ENCODE results near the gene AFTPH. TPM values are rescaled to one million over a fixed set of nuclear protein-coding genes. Genes with fewer than 3 reads are reported as not detected.
A peak's percentile ranks its signal among the peaks of the same experiment; 100 is the strongest.

Gene AFTPH
- total and polyA plus RNA-seq, 9 of the 15 experiments (the other 6 are each of a cell fraction or from before 2014, with no cell fraction given), result 8.0 to 26.2 (median 13.8) TPM

DNA sequence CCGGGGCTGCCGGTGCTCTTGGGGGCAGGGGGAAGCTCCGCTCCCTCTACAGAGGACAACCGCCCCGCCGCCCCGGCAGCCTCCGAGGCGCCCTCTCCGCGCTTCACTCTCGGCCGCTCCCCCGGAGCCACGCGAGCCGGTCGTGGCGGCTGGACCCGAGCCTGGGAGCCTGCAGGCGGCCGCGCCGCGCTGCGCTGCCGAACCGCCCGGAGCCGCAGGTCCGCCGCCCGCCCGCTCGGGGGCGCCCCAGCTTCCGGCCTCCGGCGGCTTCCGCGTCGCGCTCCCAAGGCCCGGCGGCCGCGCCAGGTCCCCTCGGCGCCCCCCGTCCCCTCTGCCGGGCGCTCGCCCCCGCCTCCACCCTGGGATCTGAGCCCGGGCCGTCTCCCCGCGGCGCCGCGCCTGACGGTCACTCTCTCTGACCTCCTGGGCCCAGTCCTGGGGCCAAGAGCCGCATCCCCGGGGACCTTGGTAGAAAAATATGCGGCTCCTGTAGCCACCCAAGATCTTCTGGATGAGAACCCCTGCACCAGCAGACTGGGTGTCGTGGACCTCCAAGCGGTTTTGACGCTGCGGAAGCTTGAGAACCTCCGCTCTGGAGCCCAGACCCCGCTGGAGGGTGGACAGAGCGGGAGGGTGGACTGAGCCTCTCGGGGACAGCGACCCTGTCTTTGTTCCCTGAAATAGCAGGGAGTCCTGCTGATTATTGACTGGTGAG, 85.3 kb downstream of the AFTPH start (continued):
- TF ChIP-seq, protein P1, sequence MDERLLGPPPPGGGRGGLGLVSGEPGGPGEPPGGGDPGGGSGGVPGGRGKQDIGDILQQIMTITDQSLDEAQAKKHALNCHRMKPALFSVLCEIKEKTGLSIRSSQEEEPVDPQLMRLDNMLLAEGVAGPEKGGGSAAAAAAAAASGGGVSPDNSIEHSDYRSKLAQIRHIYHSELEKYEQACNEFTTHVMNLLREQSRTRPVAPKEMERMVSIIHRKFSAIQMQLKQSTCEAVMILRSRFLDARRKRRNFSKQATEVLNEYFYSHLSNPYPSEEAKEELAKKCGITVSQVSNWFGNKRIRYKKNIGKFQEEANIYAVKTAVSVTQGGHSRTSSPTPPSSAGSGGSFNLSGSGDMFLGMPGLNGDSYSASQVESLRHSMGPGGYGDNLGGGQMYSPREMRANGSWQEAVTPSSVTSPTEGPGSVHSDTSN (CRISPR knock-in tag; IDR thresholded peaks at IDR 0.05; ENCODE audit: low read depth), result no peak
- TF ChIP-seq, protein P1 (tag; conservative IDR thresholded peaks at IDR 0.05; ENCODE audit: low read depth), result no peak
- TF ChIP-seq ILF3 (IDR thresholded peaks at IDR 0.05; ENCODE audit: borderline replicate concordance) (no peak), HEY1 (CRISPR knock-in tag; IDR thresholded peaks at IDR 0.05; ENCODE audit: borderline replicate concordance) (no peak), SUPT5H (IDR thresholded peaks at IDR 0.05) (peak; percentile 68), ZC3H4 (CRISPR knock-in tag; IDR thresholded peaks at IDR 0.05; ENCODE audit: borderline replicate concordance) (0 out of 2 replicates have a peak, but pooled peaks have one; percentile 13), HMGN3 (IDR thresholded peaks at IDR 0.05; ENCODE audit: borderline replicate concordance, extremely low read depth, insufficient read length, low read depth, low read length) (peak; percentile 61), PHB (CRISPR knock-in tag; IDR thresholded peaks at IDR 0.05) (no peak), GATAD2B (IDR thresholded peaks at IDR 0.05; ENCODE audit: borderline replicate concordance) (peak; percentile 95), ZNF175 (CRISPR knock-in tag; IDR thresholded peaks at IDR 0.05; ENCODE audit: low read depth) (peak; percentile 16; the same call in 1 of the 2 replicates), CREM (IDR thresholded peaks at IDR 0.05; ENCODE audit: low read depth) (no peak), ZNF696 (CRISPR knock-in tag; conservative IDR thresholded peaks at IDR 0.05) (no peak), KAT2B (IDR thresholded peaks at IDR 0.05; ENCODE audit: low read depth, low read length) (no peak), NCOA6 (IDR thresholded peaks at IDR 0.05) (no peak), POLR2A (conservative IDR thresholded peaks at IDR 0.05) (peak; percentile 77), XRCC5 (IDR thresholded peaks at IDR 0.05; ENCODE audit: low read depth, low read length) (no peak), ETV6 (IDR thresholded peaks at IDR 0.05; ENCODE audit: borderline replicate concordance in 1 of 2, low read depth in 2 of 2, low read length in 1 of 2) (no peak), ETV6 (CRISPR knock-in tag; IDR thresholded peaks at IDR 0.05; ENCODE audit: borderline replicate concordance) (no peak), NUFIP1 (IDR thresholded peaks at IDR 0.05; ENCODE audit: partially characterized antibody) (no peak)
- TF ChIP-seq, protein P2, sequence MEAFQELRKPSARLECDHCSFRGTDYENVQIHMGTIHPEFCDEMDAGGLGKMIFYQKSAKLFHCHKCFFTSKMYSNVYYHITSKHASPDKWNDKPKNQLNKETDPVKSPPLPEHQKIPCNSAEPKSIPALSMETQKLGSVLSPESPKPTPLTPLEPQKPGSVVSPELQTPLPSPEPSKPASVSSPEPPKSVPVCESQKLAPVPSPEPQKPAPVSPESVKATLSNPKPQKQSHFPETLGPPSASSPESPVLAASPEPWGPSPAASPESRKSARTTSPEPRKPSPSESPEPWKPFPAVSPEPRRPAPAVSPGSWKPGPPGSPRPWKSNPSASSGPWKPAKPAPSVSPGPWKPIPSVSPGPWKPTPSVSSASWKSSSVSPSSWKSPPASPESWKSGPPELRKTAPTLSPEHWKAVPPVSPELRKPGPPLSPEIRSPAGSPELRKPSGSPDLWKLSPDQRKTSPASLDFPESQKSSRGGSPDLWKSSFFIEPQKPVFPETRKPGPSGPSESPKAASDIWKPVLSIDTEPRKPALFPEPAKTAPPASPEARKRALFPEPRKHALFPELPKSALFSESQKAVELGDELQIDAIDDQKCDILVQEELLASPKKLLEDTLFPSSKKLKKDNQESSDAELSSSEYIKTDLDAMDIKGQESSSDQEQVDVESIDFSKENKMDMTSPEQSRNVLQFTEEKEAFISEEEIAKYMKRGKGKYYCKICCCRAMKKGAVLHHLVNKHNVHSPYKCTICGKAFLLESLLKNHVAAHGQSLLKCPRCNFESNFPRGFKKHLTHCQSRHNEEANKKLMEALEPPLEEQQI (IDR thresholded peaks at IDR 0.05), result no peak
- TF ChIP-seq, protein P3, sequence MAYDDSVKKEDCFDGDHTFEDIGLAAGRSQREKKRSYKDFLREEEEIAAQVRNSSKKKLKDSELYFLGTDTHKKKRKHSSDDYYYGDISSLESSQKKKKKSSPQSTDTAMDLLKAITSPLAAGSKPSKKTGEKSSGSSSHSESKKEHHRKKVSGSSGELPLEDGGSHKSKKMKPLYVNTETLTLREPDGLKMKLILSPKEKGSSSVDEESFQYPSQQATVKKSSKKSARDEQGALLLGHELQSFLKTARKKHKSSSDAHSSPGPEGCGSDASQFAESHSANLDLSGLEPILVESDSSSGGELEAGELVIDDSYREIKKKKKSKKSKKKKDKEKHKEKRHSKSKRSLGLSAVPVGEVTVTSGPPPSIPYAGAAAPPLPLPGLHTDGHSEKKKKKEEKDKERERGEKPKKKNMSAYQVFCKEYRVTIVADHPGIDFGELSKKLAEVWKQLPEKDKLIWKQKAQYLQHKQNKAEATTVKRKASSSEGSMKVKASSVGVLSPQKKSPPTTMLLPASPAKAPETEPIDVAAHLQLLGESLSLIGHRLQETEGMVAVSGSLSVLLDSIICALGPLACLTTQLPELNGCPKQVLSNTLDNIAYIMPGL (CRISPR knock-in tag; IDR thresholded peaks at IDR 0.05), result peak; percentile 70
- TF ChIP-seq, protein P4, sequence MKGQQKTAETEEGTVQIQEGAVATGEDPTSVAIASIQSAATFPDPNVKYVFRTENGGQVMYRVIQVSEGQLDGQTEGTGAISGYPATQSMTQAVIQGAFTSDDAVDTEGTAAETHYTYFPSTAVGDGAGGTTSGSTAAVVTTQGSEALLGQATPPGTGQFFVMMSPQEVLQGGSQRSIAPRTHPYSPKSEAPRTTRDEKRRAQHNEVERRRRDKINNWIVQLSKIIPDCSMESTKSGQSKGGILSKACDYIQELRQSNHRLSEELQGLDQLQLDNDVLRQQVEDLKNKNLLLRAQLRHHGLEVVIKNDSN (CRISPR knock-in tag; IDR thresholded peaks at IDR 0.05), result 0 out of 2 replicates have a peak, but pooled peaks have one; percentile 10

Measured in K562 (cell line).